Loucy (cell line): ENCODE measurements around the gene STIMATE.

ENCODE experiments used
- H2AFZ ChIP-seq: fragments of 200-600 bp; sonication (generic); 2 replicates; pipeline ENCODE4 v1.6.0; 2016; ENCODE audit warnings: antibody characterized with exemption, mild to moderate bottlenecking, low read length, moderate library complexity
- H3F3A ChIP-seq: fragments of 200-600 bp; 2 replicates; pipeline ENCODE4 v1.6.0; 2016; ENCODE audit warnings: antibody characterized with exemption, low read depth, mild to moderate bottlenecking
- H3K27me3 ChIP-seq: fragments of 200-600 bp; sonication (generic); 2 replicates; pipeline ENCODE4 v1.6.1; 2014; ENCODE audit warnings: low read length, mild to moderate bottlenecking; ENCODE audit not compliant: insufficient read depth, poor library complexity, severe bottlenecking
- H3K36me3 ChIP-seq: fragments of 200-600 bp; sonication (generic); 2 replicates; pipeline ENCODE4 v1.6.1; 2016; ENCODE audit warnings: low read length; ENCODE audit not compliant: insufficient read depth
- H3K4me1 ChIP-seq: fragments of 200-600 bp; sonication (generic); 2 replicates; pipeline ENCODE4 v1.5.1; 2014; ENCODE audit warnings: low read length, mild to moderate bottlenecking; ENCODE audit not compliant: insufficient read depth, poor library complexity, severe bottlenecking
- H3K4me2 ChIP-seq: fragments of 200-600 bp; sonication (generic); 2 replicates; pipeline ENCODE4 v1.6.0; 2014; ENCODE audit warnings: antibody characterized with exemption, low read length, low read depth, mild to moderate bottlenecking; ENCODE audit not compliant: poor library complexity, severe bottlenecking
- H3K4me3 ChIP-seq: fragments of 200-600 bp; sonication (generic); 2 replicates; pipeline ENCODE4 v1.5.1; 2014; ENCODE audit warnings: low read length, mild to moderate bottlenecking, mixed read lengths; ENCODE audit not compliant: poor library complexity, severe bottlenecking
- H3K79me2 ChIP-seq: fragments of 200-600 bp; sonication (generic); 2 replicates; pipeline ENCODE4 v1.6.1; 2014; ENCODE audit warnings: low read length; ENCODE audit not compliant: insufficient read depth
- H3K9ac ChIP-seq: fragments of 200-600 bp; sonication (generic); 2 replicates; pipeline ENCODE4 v1.6.0; 2014; ENCODE audit warnings: mild to moderate bottlenecking, low read depth, low read length, moderate library complexity; ENCODE audit not compliant: poor library complexity, severe bottlenecking
- H3K9me2 ChIP-seq: fragments of 200-600 bp; sonication (generic); replicated peaks from 2 replicates; pipeline ENCODE4 v1.6.1; 2016; ENCODE audit warnings: low read depth, low read length, mixed read lengths
- H3K9me3 ChIP-seq: fragments of 200-600 bp; sonication (generic); 2 replicates; pipeline ENCODE4 v1.6.1; 2014; ENCODE audit warnings: mild to moderate bottlenecking, antibody characterized with exemption, low read length, low read depth; ENCODE audit not compliant: insufficient read depth
- H4K20me1 ChIP-seq: fragments of 200-600 bp; sonication (generic); 2 replicates; pipeline ENCODE4 v1.6.0; 2014; ENCODE audit warnings: antibody characterized with exemption, low read length, mild to moderate bottlenecking; ENCODE audit not compliant: insufficient read depth, poor library complexity, severe bottlenecking
- EZH2phosphoT487 ChIP-seq: fragments of 200-600 bp; IDR thresholded peaks from 2 replicates; pipeline ENCODE4 v1.6.1; 2018; ENCODE audit warnings: antibody characterized with exemption, mild to moderate bottlenecking, moderate library complexity, borderline replicate concordance
- TF ChIP-seq, protein P1 (sequence below): fragments of 200-600 bp; sonication (generic); conservative IDR thresholded peaks from 2 replicates; pipeline ENCODE4 v1.5.1; 2014; ENCODE audit warnings: mild to moderate bottlenecking, antibody characterized with exemption, low read length

STIMATE gene

DNA sequence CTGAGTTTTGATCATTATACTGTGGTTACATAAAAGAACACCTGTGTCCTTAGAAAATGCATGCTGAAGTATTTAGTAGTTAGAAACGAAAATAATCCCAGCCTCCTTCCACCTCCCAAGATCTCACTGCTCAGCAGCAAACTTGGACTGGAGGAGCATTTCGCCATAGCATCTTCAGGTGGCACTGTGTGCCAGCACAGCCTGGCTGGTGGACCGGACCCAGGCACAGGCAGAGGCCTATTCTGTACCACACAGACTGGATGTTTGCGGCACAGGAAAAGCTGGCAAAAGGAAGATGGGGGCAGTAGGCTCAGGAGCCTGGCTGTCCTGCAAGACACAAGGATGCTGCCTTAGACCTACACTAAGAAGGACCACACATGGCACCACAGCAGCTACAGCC, 10.2 kb downstream of the STIMATE start:
- Histone ChIP-seq H3K4me1 (peaks cover 13% of the 10 kb centered on the region), H3K27me3 (no peaks in the 10 kb centered on the region), H3K79me2 (peaks cover 18% of the 10 kb centered on the region; the same call in 1 of the 2 replicates), H3K4me3 (no peak overlapping the region), H3K9me2 (no peaks in the 10 kb centered on the region), H2AFZ (no peak overlapping the region), H3K36me3 (peaks cover 9% of the 10 kb centered on the region; the same call in 1 of the 2 replicates), H3K4me2 (no peak overlapping the region), H3F3A (no peaks in the 10 kb centered on the region), H3K9ac (no peak overlapping the region), H3K9me3 (no peaks in the 10 kb centered on the region), H4K20me1 (no peaks in the 10 kb centered on the region)
- no peak for TF ChIP-seq EZH2phosphoT487
- TF ChIP-seq, protein P1, sequence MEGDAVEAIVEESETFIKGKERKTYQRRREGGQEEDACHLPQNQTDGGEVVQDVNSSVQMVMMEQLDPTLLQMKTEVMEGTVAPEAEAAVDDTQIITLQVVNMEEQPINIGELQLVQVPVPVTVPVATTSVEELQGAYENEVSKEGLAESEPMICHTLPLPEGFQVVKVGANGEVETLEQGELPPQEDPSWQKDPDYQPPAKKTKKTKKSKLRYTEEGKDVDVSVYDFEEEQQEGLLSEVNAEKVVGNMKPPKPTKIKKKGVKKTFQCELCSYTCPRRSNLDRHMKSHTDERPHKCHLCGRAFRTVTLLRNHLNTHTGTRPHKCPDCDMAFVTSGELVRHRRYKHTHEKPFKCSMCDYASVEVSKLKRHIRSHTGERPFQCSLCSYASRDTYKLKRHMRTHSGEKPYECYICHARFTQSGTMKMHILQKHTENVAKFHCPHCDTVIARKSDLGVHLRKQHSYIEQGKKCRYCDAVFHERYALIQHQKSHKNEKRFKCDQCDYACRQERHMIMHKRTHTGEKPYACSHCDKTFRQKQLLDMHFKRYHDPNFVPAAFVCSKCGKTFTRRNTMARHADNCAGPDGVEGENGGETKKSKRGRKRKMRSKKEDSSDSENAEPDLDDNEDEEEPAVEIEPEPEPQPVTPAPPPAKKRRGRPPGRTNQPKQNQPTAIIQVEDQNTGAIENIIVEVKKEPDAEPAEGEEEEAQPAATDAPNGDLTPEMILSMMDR, result no peak

DNA sequence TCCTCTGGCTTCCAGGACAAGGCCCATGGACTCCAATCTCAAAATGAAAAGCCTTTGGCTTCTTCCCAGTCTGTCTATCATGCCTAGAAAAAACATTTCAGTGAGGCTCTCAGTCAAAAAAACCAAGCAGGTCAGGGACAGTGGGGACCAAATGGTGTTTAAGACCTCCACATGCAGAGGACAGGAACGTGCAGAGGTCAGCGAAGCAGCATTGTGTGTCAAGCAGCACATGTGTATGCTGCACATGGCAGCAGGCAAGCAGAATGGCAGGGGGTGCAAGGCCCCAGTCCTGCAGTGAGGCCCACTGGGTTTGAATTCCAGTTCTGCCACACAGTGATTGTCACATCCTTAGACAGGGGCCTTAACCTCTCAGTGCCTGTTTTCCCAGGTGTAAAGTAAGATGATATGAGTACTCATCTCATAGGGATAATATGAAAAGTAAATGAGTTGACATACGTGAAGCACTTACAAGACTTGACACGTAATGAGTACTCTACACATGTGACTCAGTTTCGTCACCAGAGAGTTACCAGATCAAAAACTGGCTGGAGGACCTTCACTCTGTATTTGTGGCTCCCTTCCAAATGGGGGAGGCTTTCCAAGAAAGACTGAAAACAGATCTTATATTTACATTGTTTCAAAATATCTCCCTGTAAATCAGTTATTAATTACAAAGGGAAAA, 11.2 kb downstream of the STIMATE start:
- Histone ChIP-seq H4K20me1 (no peaks in the 10 kb centered on the region), H3K4me3 (no peak overlapping the region), H3K36me3 (peaks cover 9% of the 10 kb centered on the region; the same call in 1 of the 2 replicates), H3K9ac (no peak overlapping the region), H3F3A (no peaks in the 10 kb centered on the region), H3K9me3 (no peaks in the 10 kb centered on the region), H3K27me3 (no peaks in the 10 kb centered on the region), H3K4me1 (peaks cover 4% of the 10 kb centered on the region), H2AFZ (no peak overlapping the region), H3K9me2 (no peaks in the 10 kb centered on the region), H3K79me2 (peaks cover 9% of the 10 kb centered on the region; the same call in 1 of the 2 replicates), H3K4me2 (no peak overlapping the region)
- TF ChIP-seq, protein P1, result no peak
- TF ChIP-seq EZH2phosphoT487, result no peak

DNA sequence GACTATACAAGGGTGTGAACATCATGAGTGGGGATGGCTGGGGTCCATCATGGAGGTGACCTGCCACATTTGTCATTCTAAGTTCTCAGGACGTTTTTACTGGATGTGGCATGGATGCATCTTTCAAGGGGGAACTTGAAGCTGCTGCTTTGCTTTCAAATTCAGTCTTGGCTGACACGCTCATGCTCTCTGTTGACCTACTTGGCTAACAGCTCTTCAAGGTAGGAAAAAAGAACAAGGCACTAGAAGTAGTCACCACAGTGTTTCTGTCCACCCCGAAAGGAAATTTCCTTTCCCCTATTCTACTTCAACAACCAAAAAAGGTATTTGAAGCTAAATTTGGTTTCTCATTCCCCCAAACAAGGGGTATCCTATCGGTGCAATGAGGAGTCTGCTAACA, 15.0 kb downstream of the STIMATE start:
- TF ChIP-seq, protein P1, result no peak
- no peak for TF ChIP-seq EZH2phosphoT487
- no peak overlapping the region for H3K4me3 ChIP-seq
- H3K9ac ChIP-seq, result no peak overlapping the region
- H3K79me2 ChIP-seq, result peaks cover 2% of the 10 kb centered on the region; the same call in 1 of the 2 replicates
- no peak overlapping the region for H3K4me2 ChIP-seq
- H3K27me3 ChIP-seq, result no peaks in the 10 kb centered on the region
- no peaks in the 10 kb centered on the region for H3K4me1 ChIP-seq
- no peak overlapping the region for H2AFZ ChIP-seq
- no peaks in the 10 kb centered on the region for H4K20me1 ChIP-seq
- H3F3A ChIP-seq, result no peaks in the 10 kb centered on the region
- H3K9me3 ChIP-seq, result no peaks in the 10 kb centered on the region
- no peaks in the 10 kb centered on the region for H3K9me2 ChIP-seq
- peaks cover 14% of the 10 kb centered on the region; the same call in 1 of the 2 replicates for H3K36me3 ChIP-seq
